Pancreas (tissue), 10 donors: ENCODE results near the gene THOP1. TPM values are rescaled to one million over a fixed set of nuclear protein-coding genes. Genes with fewer than 3 reads are reported as not detected.

Source experiments
- ATAC-seq, 4 donors: fragments of 200-7000 bp; cut with Tn5 transposase; one replicate each; pipeline versions ENCODE4 v1.8.0 to v1.9.1; 2020; ENCODE audit warnings: mild to moderate bottlenecking in 4 of 4, moderate library complexity in 4 of 4
- DNase-seq, 6 donors: peaks; one replicate each; pipeline ENCODE4 v3.0.0-alpha.2; 2020
- FAIRE-seq: peaks from 2 replicates; lab custom pipeline; 2012; peaks lifted over from hg19 to GRCh38; lab: Jason Lieb, UNC
- H3K27ac ChIP-seq, 4 donors: fragments of 200-600 bp; sonication (generic); 1 replicate in 3 of 4; 2 replicates in 1 of 4; pipeline versions ENCODE4 v1.5.0 to v1.8.0; 2020
- H3K27me3 ChIP-seq, 4 donors: fragments of 200-600 bp; one replicate each; pipeline ENCODE4 v1.8.0; 2021
- H3K36me3 ChIP-seq, 3 donors: fragments of 200-600 bp; sonication (generic) in 1 of 3; one replicate each; pipeline versions ENCODE4 v1.5.0 to v1.8.0; 2020 to 2021
- H3K4me1 ChIP-seq, 3 donors: fragments of 200-600 bp; one replicate each; pipeline ENCODE4 v1.8.0; 2021
- H3K4me3 ChIP-seq, 4 donors: fragments of 200-600 bp; sonication (generic) in 2 of 4; one replicate each; pipeline versions ENCODE4 v1.5.0 to v1.8.0; 2020 to 2021
- H3K9me3 ChIP-seq, 4 donors: fragments of 200-600 bp; one replicate each; pipeline ENCODE4 v1.8.0; 2021
- CTCF ChIP-seq, 4 donors: fragments of 200-600 bp; sonication (generic) in 3 of 4; IDR thresholded peaks; one replicate each; pipeline versions ENCODE4 v1.5.0 to v1.8.0; 2021; ENCODE audit warnings: antibody characterized with exemption in 4 of 4
- WGBS, 2 donors: extraction: QIAGEN DNeasy Blood & Tissue Kit; methylation state at CpG; one replicate each; pipeline ENCODE4 v1.1.7; 2013; 5-methylcytosine and 5-hydroxymethylcytosine counted together
- intact Hi-C, 3 donors: fragments of 100-400 bp; cut with DNase I; formaldehyde crosslinking; loops; one replicate each; pipeline versions ENCODE4 v1.11.1 to v1.14.2; 2022
- polyA plus RNA-seq, 2 donors: library from polyadenylated mRNA; stranded (reverse); fragments of 200-250 nt; gene quantifications; one replicate each; pipeline ENCODE4 v1.2.3, GENCODE V29; 2013
- total RNA-seq, 6 donors: library from RNA; stranded (reverse); fragmentation: NEBNext Ultra II Directional in 4 of 6; extraction: Animal tissue kit (Norgen Biotek cat#: 25700) in 4 of 6; gene quantifications; one replicate each; pipeline versions ENCODE4 v1.2.1 to v1.2.4, GENCODE V29; 2021 to 2023
- donor health status: healthy with polysubstance abuse.
- donor health status: DM: no; HTN: no; CAD: no; lungs with moderate emphysema.
- donor health status: DM: no; HTN: no; CAD: no.
- donor health status: control.
- donor health status: control.
- donor health status: Bipolar disorder and iron deficiency.
- donor health status: DM: yes; HTN: yes; CAD: no.
- donor health status: DM: no; HTN: no; CAD: no.
- donor health status: DM: no; HTN: no; CAD: no.
- donor health status: DM: yes; HTN: yes; CAD: no.

The THOP1 gene
- total and polyA plus RNA-seq, 8 donors: 11.6 to 124 (median 20.5) TPM

DNA sequence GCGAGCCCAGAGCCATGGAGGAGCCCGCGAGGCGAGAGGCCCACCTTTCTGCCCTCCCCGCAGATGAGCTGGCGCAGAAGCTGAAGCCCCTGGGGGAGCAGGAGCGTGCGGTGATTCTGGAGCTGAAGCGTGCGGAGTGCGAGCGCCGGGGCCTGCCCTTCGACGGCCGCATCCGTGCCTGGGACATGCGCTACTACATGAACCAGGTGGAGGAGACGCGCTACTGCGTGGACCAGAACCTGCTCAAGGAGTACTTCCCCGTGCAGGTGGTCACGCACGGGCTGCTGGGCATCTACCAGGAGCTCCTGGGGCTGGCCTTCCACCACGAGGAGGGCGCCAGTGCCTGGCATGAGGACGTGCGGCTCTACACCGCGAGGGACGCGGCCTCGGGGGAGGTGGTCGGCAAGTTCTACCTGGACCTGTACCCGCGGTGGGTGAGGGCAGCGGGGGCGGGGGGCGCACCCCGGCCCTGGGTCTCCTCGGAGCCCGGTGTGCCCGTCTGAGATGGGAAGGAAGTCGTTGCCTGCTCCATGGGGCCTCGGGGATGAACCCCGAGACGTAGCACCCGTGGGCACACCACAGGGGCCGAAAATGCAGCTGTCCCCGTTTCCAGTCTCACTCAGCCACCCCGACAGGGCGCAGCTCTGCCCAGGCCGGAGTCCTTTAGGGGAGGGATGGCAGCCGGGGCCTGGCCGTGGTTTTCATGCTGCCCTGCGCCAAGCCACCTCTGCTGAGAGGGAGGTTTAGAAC lies 22.3 kb downstream of the THOP1 start:
- intact Hi-C loops: no loop called here
- ATAC-seq: no peak

DNA sequence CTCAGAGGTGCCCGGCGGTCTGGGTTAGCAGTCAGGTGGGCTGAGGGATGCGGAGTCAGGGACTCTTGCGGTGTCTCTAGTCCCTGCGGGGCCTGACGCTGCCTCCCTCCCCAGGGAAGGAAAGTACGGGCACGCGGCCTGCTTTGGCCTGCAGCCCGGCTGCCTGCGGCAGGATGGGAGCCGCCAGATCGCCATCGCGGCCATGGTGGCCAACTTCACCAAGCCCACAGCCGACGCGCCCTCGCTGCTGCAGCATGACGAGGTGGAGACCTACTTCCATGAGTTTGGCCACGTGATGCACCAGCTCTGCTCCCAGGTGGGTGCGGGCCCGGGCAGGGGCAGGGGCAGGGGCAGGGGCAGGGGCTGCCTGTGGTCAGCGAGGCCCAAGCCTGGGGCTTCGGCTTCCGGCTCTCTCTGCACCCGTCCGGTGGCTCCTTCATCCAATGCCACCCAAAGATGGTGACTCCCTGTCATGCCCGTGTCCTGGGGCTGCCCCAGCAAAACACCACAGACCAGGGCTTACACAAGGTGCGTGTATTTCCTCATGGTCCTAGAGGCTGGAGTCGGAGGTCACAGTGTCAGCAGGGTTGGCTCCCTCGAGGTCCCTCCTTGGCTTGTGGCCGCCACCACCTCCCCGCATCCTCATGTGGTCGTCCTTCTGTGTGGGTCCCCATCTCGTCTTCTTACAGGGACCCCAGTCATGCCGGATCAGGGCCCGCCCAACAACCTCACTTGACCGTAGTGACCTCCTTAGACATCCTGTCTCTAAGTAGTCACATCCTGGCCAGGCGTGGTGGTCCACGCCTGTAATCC lies 23.0 kb downstream of the THOP1 start:
- no peaks in the 10 kb centered on the region for H3K9me3 ChIP-seq
- no peak overlapping the region for H3K4me3 ChIP-seq
- TF ChIP-seq CTCF (IDR thresholded peaks at IDR 0.05): no peak
- no peaks in the 10 kb centered on the region for H3K4me1 ChIP-seq
- H3K36me3 ChIP-seq: peaks cover 0 to 8% (median 0%) of the 10 kb centered on the region in 3 donors
- DNase-seq (no peak), FAIRE-seq (no peak), ATAC-seq (no peak)
- no peak overlapping the region for H3K27ac ChIP-seq
- H3K27me3 ChIP-seq: no peaks in the 10 kb centered on the region
- 96% methylated on average over 33 to 41 of the region's 41 CpGs for WGBS, 2 donors
- intact Hi-C loops: no loop called here

More for the DNA sequence above, 22.3 kb downstream of the THOP1 start:
- Histone ChIP-seq H3K36me3 (peaks cover 0 to 8% (median 0%) of the 10 kb centered on the region in 3 donors), H3K4me3 (no peak overlapping the region), H3K4me1 (no peaks in the 10 kb centered on the region), H3K27me3 (no peaks in the 10 kb centered on the region), H3K27ac (no peak overlapping the region), H3K9me3 (no peaks in the 10 kb centered on the region)
- no peak for DNase-seq
- TF ChIP-seq CTCF (IDR thresholded peaks at IDR 0.05): no peak
- FAIRE-seq: no peak
- WGBS, 2 donors: 96 to 97% methylated on average over 56 of the region's 56 CpGs

GRCh38 chr19:2809387-2810140 lies 24.3 kb downstream of the THOP1 start:
- no peak for TF ChIP-seq CTCF (IDR thresholded peaks at IDR 0.05)
- DNase-seq (no peak), FAIRE-seq (no peak), ATAC-seq (no peak)
- Histone ChIP-seq H3K27ac (no peak overlapping the region), H3K4me1 (no peaks in the 10 kb centered on the region), H3K4me3 (no peak overlapping the region), H3K27me3 (no peaks in the 10 kb centered on the region), H3K36me3 (peaks cover 0 to 8% (median 0%) of the 10 kb centered on the region in 3 donors), H3K9me3 (no peaks in the 10 kb centered on the region)
- intact Hi-C loops: no loop called here
- 91 to 93% methylated on average over 37 of the region's 37 CpGs for WGBS, 2 donors

- ATAC-seq (no peak), DNase-seq (no peak), FAIRE-seq (no peak)
- intact Hi-C loops: no loop called here
- H3K4me1 ChIP-seq: no peaks in the 10 kb centered on the region
- 94 to 97% methylated on average over 53 to 58 of the region's 58 CpGs for WGBS, 2 donors
- TF ChIP-seq CTCF (IDR thresholded peaks at IDR 0.05): no peak
- no peaks in the 10 kb centered on the region for H3K27me3 ChIP-seq
- H3K27ac ChIP-seq: no peak overlapping the region
- no peak overlapping the region for H3K4me3 ChIP-seq
- peaks cover 0 to 8% (median 0%) of the 10 kb centered on the region in 3 donors for H3K36me3 ChIP-seq
- H3K9me3 ChIP-seq: no peaks in the 10 kb centered on the region
Observed at GRCh38 chr19:2810141-2811091, 25.1 kb downstream of the THOP1 start.
